D341Med (cell line): Measurements from ENCODE around the gene INO80.

ENCODE experiments used
- DNase-seq: peaks from one replicate; pipeline ENCODE4 v3.0.0; 2012; ENCODE audit warnings: low spot score

Gene INO80

GRCh38 chr15:41047474-41047873, 68.6 kb downstream of the INO80 start:
- no peak for DNase-seq

GRCh38 chr15:41043276-41043951, 72.7 kb downstream of the INO80 start:
- DNase-seq = no peak

GRCh38 chr15:41042851-41043250, 73.2 kb downstream of the INO80 start:
- no peak for DNase-seq

- no peak for DNase-seq
Observed at GRCh38 chr15:41039121-41039520, 77.0 kb downstream of the INO80 start.

GRCh38 chr15:41032079-41032328, 84.1 kb downstream of the INO80 start:
- DNase-seq = no peak

- DNase-seq = no peak
Observed at GRCh38 chr15:41031232-41032078, 84.6 kb downstream of the INO80 start.

- DNase-seq = no peak
Observed at GRCh38 chr15:41028853-41029252, 87.2 kb downstream of the INO80 start.

GRCh38 chr15:41025393-41025792, 90.7 kb downstream of the INO80 start:
- DNase-seq = no peak

GRCh38 chr15:41024885-41025284, 91.2 kb downstream of the INO80 start:
- no peak for DNase-seq

GRCh38 chr15:41024131-41024530, 91.9 kb downstream of the INO80 start:
- DNase-seq = no peak

GRCh38 chr15:41022487-41023090, 93.5 kb downstream of the INO80 start:
- DNase-seq = peak; percentile 75

GRCh38 chr15:41020829-41021228, 95.3 kb downstream of the INO80 start:
- no peak for DNase-seq

- DNase-seq = no peak
Observed at GRCh38 chr15:41020311-41020710, 95.8 kb downstream of the INO80 start.

- no peak for DNase-seq
Observed at GRCh38 chr15:41019174-41019573, 96.9 kb downstream of the INO80 start.

- no peak for DNase-seq
Observed at GRCh38 chr15:41018534-41018933, 97.5 kb downstream of the INO80 start.

GRCh38 chr15:41017066-41017735, 98.9 kb downstream of the INO80 start:
- no peak for DNase-seq

- DNase-seq = no peak
Observed at GRCh38 chr15:41013691-41014414, 102.2 kb downstream of the INO80 start.

GRCh38 chr15:41011055-41011815, 104.8 kb downstream of the INO80 start:
- DNase-seq = peak; percentile 38

GRCh38 chr15:41010345-41010744, 105.7 kb downstream of the INO80 start:
- DNase-seq = no peak

- no peak for DNase-seq
Observed at GRCh38 chr15:41006479-41006878, 109.6 kb downstream of the INO80 start.

- no peak for DNase-seq
Observed at GRCh38 chr15:41004490-41004889, 111.6 kb downstream of the INO80 start.
